Stimulated activated CD8-positive, alpha-beta memory T cell treated with anti-CD3 and anti-CD28 coated beads, Interleukin-2, amount 100 ng/mL, for 48 hours (primary cell): Measurements from ENCODE around the gene GRID1.

Source experiments
- DNase-seq, 2 donors: peaks; one replicate each; pipeline ENCODE4 v3.0.0-alpha.2; 2020; ENCODE audit warnings: low read depth in 2 of 2

The GRID1 gene

DNA sequence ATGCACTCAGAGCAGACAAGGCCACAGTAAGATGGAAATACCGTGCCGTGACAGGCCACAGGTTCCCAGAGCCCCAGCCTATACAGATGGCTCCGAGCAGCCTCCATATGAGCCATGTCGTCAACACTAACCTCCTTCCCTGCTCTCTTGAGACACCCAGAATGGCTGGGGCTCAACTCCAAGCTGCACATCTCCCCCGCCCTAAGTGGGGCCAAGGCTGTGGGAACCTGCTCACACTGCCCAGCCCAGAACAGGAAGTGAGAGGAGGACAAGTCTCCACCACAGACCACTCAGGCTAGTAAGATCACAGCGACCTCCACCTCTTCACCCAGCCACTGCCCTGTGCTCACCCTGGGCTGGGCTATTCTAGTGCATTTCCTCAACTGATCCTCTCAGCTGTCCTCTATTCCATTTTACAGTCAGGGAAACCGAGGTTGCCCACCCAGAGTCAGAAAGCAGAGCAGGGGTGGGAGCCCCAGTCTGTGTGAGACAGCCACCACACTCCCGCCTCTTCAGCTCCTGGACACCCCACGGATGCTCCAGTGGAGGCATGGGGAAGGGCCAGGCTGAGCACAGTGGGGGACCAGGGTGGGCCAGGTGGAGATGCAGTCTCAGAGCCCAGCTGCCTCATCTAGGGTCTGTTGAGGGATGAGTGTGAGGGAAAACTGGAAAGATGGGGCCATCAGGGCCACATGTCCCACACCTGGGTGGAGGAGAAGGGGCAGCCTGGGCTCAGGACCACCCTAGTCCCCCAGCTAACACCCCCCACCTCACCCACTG lies 11.6 kb downstream of the GRID1 start:
- no peak for DNase-seq

DNA sequence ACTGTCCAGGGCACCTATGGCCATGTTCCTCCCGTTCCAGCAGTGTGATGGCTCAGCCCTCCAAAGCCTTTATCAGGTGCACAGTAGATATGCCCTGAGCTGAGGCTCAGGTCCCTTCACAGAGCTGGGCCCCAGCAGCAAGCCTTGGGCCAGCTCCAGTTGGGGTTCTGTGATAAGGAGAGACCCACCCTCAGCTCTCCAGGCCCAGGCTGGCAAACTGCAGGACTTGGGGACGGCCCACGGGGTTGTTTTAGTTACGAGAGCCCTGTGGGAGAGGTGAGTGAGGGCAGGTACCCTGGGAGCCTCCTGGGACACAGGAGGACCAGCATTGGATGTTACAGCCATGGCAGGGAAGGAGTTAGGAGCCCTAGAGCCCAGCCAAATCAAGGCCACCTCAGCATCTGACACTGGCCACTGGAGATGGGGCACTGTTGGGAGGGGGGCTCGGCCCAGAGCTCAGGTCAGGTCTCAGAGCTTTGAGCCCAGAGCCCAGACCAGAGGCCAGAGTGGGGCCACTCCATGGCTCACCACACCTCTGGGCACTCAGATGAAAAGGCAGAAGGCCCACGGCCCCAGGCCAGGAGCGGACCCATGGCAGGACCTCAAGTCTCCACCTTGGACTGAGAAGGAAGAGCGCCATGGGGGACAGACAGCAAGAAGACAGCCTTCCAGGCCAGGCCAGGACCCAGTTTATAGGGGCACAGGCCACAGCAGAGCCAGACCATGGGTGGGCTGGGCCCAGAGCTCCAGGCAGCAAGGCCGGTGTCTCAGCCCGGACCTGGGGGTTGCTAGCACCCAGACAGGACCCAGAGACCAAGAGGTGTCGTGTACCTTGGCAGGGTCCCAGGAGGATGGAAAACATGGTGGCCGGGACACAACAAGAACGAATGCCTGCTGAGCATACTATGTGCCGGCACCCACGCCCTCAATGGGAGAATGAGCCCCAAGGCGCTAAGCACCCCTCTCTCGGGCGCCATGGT lies 12.8 kb downstream of the GRID1 start:
- no peak for DNase-seq

DNA sequence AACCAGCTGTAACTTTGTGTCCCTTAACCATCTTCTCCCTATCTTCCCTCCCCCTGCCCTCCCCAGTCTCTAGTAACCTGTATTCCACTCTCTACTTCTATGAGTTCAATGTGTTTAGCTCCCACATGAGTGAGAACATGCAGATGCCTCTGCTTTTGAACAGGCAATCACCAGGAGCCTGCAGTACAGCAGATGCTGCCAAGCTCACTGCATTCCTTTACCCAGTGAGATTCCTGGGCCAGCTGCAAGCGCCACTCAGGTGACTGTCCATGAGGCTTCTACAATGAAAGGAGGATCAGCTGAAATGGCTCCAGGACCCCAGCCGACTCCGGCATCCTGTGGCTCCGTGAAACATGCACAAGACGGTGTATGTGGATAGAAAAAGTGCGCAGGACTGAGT lies 15.7 kb downstream of the GRID1 start:
- no peak for DNase-seq

DNA sequence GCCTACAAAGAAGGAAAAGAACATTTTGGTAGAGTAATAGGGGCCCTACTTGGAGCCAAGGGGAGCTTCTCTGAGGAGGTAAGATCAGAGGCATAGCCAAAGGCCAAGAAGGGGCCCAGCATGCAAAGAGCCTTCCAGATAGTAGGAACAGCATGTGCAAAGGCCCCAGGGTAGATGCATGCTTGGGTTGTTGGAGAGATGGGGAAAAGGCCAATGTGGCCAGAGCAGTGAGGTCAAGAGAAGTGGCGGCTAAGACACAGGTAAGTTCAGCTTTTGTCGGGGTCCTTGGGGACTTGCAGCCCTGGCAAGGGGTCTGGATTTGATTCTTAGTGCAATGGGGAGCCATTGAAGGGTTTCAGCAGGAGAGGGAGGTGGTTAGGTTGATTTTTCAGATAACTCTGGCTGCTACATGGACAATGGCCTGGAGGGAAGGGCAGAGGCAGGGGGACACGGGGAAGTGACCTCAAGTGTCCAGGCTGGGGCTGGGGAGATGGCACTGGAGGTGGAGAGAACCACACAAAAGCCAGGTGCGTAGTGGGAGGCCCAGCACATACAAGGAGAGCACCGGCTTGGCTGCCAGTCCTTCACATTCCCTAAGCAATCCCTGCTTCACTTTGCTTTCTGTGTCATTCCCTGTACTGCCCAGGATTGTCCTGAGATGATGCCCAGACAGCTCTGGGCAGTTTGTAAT lies 16.5 kb downstream of the GRID1 start:
- no peak for DNase-seq

DNA sequence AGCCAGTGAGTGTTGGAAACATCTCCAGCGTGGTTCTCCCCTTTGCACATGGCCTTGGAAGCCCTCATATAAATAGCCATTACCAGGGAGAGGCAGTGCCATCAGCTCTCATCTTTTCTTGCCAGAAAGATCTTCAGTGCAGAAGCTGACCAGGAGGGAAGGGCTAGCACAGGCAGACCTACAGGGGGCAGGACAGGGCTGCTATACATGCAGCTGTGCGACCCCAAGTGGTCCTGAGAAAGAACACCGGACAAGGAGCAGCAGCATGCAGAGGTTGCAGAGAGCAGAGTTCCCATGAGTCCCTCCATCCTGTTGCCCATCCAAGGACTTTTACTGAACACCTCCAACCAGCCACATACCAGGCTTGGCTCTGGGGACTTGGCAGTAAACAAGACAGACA lies 17.1 kb downstream of the GRID1 start:
- DNase-seq, result no peak

DNA sequence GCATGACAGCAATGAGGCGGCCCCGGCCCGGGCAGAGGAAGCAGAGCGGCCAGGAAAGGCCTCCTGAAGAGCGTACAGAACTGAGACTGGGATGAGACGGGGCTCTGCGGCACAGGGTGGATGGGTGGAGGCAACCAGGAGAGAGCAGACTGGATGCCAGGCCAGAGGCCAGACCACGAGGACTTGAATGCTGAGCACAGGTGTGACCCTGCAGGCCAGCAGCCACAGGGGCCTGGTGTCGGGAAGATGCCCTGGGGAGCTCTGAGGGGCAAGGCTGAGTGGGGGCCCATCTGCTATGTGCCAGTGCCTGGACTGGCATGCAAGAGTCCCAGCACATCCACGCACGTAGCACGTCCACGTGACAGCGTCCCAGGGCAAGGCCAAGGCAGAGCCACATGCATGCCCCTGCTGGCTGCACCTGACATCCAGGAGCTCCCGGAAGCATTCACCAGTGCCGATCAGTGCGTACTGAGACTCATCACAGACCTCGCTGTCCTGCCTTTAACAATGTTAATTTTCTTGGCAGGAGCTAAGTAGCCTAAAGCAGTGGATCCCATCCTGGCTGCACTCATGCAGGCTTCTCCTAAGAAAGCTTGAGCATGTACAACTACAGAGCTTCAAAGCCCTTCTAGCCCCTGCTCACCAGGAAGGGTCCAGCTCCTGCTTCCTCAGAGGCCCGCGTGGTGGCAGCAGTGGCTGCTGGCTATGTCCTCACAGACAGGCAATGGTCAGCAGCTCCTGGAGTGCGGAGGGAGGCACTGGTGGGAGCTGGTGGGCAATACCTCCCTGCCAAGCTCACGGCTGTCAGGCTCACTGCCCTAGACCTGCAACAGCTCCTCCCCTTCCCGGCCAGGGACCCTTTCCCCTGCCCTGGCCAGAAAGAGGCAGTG lies 18.0 kb downstream of the GRID1 start:
- DNase-seq, result no peak

DNA sequence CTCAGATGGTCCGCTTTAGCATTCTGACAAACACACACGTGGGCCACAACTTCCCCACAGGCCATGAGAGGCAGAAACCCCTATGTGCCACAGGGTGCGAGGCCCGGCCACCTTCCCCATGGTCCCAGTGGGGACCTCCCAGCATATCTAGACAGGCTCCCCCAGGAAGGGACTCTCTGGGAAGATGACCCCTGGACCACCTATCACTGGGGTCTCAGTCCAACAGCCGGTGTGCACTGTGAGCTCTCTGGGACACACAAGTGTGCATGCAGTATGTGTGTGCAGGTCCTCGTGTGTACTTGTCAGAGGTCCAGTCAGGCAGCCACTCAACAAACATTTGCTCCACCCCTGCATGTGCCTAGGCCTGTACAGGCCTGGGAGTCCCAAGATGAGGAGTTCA lies 18.7 kb downstream of the GRID1 start:
- DNase-seq, result no peak

DNA sequence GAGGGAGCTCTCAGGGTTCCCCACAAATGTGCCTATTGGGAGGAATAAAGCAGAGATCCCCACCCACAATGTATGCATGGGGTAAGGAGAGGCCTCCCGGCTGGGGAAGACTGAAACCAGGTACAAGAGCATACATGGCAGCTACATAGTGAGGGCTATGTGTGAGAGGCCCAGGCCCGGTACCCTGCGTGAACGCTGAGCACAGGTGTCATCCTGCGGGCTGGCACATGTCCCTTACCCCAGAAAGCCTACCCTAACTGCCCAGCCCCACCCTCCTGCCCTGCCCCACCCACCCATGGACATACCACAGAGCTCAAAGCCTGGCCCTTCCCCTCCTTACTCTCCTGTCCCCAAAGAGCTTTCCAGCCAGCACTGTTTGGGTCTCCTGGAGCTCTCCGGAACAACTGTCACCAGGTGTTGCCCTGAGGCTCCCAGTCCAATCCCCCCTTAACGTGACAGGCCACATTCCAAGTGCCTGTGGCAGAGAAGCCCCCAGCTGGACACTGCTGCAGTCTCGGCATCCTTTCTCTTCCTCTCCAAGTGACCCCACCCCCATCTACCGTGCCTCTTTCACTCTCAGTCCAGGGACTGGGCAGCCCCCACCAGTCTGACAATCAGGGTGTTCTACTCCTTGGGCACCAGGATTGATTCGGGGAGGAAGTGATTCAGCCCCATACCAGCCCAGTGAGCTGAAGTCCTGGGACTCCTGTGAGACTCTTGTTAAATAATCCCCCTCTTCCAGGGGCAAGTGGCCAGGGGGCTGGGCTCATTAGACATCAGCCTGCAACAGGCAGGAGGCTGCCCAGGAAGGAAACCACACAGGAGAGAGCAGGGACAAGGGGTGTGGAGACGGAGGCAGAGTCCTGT lies 19.6 kb downstream of the GRID1 start:
- DNase-seq, result no peak

DNA sequence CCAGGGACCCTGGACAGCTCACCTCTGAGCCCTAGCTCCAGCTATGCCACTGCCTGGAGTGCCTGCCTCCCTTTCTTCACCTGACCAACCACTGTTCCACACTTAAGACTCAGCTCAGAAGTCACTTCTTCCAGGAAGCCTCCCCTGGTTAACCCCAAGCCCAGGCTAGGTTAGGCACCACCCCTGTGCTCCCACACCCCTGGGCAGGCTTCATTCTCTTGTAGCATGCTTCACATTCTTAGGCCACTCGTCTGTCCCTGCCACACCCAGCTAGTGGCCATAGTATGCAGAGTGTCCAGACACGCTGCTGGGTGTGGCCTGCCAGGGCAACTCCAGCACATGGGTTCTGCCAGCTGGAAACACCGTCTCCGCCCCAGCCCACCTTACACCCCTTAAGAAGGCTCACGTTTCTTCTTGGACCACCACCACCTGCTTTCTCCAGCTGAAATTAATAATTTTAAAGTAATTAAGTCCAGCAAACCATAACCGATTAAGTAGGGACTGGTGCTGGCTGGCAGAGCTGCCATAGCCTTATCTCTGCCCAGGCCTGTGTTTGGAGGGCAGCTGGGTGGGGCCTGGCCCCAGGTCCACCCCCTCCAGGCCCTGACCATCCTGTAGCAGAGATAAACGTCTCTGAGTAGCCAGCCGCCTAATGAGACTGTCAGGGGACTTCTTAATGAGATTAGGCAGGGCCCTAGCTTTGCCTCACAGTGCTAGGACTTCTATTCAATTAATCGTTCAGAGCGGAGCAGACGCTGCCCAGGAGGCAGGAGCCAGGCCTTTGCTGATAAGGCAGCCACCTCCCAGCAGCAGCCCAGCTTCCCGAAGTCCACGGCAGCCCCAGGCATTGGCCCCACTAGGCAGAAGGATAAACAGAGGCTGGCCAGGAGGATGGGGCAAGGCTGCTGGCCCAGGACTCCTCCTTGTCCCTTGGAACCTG lies 20.5 kb downstream of the GRID1 start:
- DNase-seq, result no peak

DNA sequence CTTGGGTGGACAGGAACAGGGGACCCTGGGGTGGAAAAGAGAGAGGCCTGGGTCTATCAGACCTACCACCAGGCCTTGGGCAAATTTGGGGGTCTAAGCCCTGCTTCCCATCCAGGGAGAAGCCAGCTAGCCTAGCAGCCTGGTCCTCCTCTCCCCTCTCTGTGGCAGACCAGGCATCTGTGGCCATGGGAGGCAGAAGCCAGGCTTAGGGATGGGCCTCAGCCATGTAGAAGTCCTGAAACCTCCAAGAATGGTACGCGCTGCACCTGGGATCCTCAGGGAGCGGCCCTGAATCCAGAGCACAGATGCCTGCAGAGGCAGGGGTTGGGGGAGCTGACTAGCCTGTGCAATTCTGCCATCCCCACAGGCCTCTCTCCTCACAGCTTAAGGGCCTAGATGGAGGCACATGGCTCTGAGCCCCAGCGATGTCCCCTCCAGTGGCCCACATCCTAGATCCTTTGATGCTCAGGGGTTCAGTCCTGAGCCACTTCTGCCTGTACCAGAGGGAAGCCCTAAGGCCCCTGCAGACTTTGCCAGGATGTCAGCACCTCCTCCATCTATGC lies 21.2 kb downstream of the GRID1 start:
- no peak for DNase-seq

DNA sequence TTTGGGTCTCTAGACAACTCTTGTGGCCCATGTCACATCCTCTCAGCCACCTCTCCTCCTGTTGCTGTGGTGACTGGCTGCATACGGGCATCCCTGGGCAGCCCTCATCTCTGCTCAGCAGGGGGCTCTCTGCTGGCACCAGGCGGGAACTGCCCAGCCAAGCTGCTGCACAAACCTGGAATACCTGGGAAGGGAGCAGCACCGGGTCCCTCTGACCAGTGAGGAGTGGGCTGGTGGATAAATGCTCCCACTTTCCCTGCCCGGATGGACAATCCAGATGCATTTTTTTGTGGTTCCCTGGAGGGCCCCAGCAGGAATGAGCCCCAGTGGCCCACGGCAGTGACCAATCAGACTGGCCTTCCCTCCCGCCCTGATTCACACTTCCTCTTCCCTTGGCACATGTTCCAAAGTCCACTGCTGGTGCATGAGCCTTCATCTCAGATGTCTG lies 21.9 kb downstream of the GRID1 start:
- no peak for DNase-seq

DNA sequence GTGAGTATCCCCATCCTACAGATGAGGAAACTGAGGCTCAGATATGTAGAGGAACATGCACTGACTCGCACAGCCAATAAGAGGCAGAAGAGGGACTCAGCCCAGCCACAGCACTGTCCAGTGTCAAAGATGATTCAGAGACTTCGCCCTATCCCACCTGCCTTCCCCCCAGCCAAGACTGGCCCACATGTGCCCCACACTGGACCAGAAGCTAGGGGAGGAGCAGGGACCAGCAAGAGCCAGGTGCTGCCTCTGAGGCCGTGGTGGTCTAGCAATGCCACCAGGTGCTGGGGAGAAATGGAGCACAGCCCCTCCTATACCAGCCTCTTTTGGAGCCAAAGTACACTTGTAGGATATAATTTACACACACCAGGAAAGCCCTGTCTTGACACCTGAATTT lies 22.3 kb downstream of the GRID1 start:
- no peak for DNase-seq

DNA sequence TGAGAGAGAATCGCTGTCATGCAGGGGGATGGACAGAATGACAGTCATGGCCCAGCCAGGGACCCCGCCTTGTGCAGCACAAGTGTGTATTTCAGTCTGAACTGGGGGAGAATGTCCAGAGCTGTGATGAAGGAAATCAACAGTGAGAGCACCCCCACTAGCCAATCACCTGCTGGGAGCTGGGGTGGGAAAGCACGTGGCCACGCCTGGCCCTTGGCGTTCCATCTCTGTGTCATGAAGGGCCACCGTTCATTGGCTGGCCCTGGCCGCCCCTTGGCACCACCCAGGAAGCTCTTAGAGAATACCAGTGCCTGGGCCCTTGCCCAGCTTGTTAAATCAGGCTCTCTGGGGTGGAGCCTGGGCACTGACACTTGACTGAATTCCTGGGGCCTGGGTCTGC lies 22.8 kb downstream of the GRID1 start:
- no peak for DNase-seq

DNA sequence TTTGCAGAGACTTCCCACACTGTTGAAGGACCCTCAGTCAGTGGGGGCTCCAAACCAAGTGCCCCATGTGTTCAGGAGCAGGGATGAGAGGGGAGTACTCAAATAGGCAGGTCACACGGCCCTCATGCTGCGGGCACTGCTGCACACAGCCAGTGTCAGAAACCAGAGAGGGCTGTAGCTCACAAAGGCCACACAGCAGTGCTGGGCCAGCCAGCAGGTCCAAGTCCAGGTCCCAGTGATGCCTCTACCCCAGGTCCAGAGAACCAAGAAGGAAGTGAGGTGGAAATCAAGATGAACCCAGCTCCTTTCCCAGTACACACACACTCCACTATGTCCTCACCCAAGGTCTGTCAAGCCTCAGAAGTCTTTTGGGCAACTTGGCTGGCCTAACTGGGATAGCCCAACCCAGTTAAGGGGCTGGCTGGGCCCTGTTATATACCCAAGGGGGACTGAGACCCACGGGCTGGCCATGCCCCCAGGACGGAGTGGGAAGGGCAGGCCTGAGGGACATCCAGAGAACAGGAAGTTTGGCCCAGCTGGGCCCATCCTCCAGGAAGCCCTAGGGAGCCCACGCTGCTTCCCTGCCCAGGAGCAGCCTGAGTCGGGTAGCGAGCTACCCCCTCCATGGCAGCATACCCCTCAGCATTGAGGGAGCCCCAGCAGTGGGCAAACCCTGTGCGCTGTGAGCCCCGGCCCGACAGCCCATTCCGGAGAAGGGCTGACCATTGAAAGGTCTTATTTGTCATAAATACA lies 24.3 kb downstream of the GRID1 start:
- no peak for DNase-seq

DNA sequence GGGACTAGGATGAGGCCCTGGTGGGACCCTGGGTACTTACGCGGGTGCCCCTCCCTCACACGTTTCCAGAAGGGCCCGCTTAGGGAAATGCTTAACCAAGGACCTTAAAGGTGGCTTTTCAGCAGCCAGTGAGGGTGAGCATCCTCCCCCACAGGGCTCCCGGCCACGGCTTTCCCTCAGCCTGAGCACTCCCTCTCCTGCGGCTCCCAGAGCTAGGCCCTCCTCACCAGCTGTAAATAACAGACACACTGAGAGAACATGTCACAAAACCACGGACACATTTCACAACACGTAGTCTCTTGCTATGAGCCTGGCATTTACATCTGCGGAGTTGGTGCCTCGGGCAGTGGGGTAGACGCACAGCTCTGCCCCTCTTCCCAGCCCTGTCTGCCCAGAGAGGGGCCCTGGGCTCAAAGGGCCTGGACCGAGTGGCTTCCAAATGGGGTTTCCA lies 25.2 kb downstream of the GRID1 start:
- no peak for DNase-seq

DNA sequence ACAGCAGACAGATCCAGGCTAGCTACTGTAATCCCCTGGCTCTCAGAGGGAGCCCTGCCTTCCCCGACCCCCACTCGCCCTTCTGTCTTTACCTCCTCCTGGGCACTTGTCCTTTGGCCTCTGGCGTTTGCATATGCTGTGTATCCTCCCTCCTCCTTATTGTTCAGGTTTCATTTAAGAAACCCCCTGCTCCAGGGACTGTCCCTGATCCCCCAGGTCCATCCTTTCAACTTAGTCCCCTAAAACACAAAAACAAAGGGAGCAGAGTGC lies 25.7 kb downstream of the GRID1 start:
- DNase-seq, result no peak

DNA sequence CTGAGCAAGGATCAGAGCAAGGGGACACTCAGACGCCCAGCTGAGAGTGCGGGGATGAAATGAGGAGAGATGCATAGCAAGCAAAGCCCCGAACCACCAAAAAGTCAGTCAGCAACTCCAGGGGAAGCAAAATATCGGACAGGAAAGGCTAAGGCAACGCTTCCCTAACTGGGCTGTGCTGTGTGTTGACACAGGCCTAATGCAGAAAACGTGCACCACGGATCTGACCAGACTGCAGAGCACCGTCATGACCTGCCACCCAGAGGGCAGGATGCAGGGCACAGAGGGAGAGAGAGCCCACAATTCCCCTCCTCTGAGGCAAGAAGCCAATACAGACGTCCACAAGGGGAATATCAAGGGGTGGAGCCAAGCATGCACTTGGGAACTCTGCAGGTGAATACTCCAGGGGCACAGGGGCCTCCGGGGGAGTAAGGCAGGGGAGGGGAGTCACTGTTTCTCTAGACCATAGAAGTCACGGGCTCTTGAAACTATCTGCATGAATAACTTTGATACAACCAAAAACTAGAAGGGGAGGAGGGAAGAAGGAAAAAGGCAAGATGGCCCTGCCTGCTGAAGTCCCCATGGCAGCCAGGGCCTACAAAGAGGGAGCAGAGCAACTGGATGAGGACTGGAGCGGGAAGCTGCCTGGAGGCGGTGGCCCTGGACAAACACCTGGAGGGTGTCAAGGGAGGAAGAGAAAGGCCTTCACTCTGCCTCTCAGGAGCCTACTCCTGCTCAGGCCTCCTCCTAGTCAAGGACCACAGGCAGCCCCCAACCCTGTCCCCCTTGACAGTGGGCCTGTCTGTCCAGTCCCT lies 26.2 kb downstream of the GRID1 start:
- no peak for DNase-seq
